VCaP (cell line): ENCODE data around the gene KRT33A.
"Not testable (repeated sequence)": the region's sequence is repeated elsewhere in the genome, so short reads cannot be mapped to it uniquely, and the experiment has no call there.

ENCODE experiments used
- H3K27ac ChIP-seq: fragments of 450-650 bp; 2 replicates; pipeline ENCODE4 v1.5.1; 2017
- TF ChIP-seq, protein P1 (sequence below): fragments of 450-650 bp; conservative IDR thresholded peaks from 2 replicates; pipeline ENCODE4 v1.5.1; 2017; ENCODE audit warnings: mild to moderate bottlenecking, moderate library complexity

Gene KRT33A

GRCh38 chr17:41354536-41354935 is 3.9 kb upstream of the KRT33A start:
- TF ChIP-seq, protein P1, sequence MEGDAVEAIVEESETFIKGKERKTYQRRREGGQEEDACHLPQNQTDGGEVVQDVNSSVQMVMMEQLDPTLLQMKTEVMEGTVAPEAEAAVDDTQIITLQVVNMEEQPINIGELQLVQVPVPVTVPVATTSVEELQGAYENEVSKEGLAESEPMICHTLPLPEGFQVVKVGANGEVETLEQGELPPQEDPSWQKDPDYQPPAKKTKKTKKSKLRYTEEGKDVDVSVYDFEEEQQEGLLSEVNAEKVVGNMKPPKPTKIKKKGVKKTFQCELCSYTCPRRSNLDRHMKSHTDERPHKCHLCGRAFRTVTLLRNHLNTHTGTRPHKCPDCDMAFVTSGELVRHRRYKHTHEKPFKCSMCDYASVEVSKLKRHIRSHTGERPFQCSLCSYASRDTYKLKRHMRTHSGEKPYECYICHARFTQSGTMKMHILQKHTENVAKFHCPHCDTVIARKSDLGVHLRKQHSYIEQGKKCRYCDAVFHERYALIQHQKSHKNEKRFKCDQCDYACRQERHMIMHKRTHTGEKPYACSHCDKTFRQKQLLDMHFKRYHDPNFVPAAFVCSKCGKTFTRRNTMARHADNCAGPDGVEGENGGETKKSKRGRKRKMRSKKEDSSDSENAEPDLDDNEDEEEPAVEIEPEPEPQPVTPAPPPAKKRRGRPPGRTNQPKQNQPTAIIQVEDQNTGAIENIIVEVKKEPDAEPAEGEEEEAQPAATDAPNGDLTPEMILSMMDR, result no peak
- no peak overlapping the region for H3K27ac ChIP-seq

DNA sequence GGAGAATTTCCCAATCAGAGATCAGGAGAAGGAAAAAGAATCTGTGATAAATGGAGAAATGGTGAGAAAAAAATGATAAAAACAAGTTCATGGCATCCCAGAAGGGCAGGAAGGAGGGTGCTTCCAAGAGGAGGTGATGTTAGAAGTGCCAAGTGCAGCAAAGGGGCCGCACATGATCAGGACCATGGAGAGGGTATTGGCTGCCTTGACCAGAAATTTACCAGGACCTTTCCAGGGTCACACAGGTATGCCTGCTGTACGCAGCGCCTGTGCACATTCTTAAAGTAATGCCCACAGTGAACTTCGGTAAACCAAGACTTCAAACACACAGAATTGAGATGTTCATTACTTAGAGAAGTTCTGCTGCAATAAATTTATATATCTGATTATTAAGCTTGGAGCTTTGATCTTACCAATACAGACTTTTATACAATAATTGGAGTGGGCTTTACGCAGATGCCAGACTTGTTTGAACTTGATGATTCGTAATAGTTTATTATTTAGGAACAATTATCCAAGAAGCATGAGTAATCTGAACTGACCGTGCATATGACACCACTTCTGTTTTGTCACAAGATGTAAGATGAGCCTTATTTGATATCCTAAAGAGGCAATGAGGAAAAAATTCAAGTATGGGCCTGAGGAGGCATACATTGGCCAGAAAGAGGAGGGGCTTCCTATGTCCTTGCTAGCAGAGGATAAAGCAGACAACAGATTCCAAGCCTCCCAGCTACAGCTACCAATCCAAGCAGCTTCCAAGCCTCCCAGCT is 2.2 kb upstream of the KRT33A start:
- TF ChIP-seq, protein P1, result no peak
- no peak overlapping the region for H3K27ac ChIP-seq

- TF ChIP-seq, protein P1, result no peak
- no peak overlapping the region for H3K27ac ChIP-seq
Observed at GRCh38 chr17:41351177-41351576, 549 bp upstream of the KRT33A start.

- TF ChIP-seq, protein P1, result no peak
- no peak overlapping the region for H3K27ac ChIP-seq
Observed at GRCh38 chr17:41347869-41348760, 2.5 kb downstream of the KRT33A start.

GRCh38 chr17:41346421-41346820 is 4.2 kb downstream of the KRT33A start:
- H3K27ac ChIP-seq, result not testable (repeated sequence)

DNA sequence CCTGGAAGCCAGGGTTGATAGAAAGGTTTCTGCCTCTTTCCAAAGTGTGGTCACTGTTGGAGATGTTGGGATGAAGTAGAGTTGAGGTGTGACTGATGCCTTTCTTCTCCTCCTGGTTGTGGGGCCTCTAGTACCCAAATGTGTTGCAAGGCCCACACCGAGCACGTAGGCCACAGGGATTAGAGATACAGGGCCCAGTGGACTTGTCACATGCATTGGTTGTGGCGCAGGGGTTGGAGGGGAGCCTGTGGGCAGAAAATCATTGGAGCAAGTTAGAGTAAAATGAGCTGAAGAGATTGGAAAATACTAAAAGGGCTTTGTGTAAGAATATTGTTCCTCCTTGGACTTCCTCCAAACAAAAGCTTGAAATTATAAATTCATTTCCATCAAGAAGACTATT is 4.6 kb downstream of the KRT33A start:
- no peak overlapping the region for H3K27ac ChIP-seq

DNA sequence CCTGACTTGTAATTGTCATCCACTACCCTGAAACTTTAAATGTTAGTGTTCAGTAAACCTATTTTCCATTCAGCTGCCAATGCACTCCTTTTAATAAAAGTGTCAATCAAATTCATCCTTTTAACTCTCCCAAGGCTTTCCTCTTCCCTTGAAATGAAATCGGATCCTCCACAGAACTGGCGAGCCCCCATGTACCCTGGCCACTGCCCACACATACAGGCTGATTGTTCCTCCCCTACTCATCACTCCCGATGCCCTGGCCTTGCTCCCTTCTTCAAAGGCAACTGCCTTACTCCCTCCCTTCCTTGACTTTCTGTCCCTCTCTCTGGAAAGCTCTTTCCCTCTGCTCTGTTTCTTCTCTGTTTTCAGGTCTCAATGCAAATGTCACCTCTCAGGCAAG is 7.6 kb downstream of the KRT33A start:
- H3K27ac ChIP-seq, result no peak overlapping the region

More for the DNA sequence above, 4.6 kb downstream of the KRT33A start:
- TF ChIP-seq, protein P1, result no peak

More for the DNA sequence above, 7.6 kb downstream of the KRT33A start:
- TF ChIP-seq, protein P1, result no peak
